Islet precursor cell (in vitro differentiated cells): ENCODE data around the gene EPS8L3.
"Not testable (repeated sequence)": the region's sequence is repeated elsewhere in the genome, so short reads cannot be mapped to it uniquely, and the experiment has no call there.

Experiments used
- DNase-seq: peaks from one replicate; pipeline ENCODE4 v3.0.0-alpha.2; 2018

The EPS8L3 gene

GRCh38 chr1:109704173-109704572 is 59.5 kb downstream of the EPS8L3 start:
- no peak for DNase-seq

GRCh38 chr1:109702940-109703339 is 60.8 kb downstream of the EPS8L3 start:
- not testable (repeated sequence) for DNase-seq
